ENCODE results near the gene SPATA45. TPM values are rescaled to one million over a fixed set of nuclear protein-coding genes. Genes with fewer than 3 reads are reported as not detected.

Gene SPATA45
- total and polyA plus RNA-seq, 2 of the 8 experiments (the other 6 are each of a cell fraction or from before 2014, with no cell fraction given): 0.21 to 0.65 TPM

DNA sequence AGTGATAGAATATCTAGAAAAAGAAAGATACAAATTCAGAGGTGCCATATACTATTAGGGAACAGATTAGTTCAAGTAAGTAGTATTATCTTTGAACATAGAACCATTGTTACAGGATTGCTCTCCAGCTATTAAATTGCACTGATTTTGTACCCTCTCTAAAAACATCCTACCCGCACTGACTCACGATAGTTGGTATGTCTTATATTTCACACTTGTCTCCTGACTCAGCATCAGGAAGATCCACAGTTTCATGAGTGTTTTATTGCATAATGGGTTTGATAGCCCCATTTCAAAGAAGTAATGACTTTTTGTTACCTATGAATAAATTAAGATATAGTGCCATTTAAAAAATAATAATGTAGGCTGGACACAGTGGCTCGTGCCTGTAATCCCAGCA, 49.8 kb downstream of the SPATA45 start:
- Histone ChIP-seq H3K27ac (ENCODE audit: low read depth, low read length) (no peak overlapping the region), H3K9me3 (ENCODE audit: insufficient read depth in 2 of 2, low read depth in 1 of 2, low read length in 1 of 2) (no peaks in the 10 kb centered on the region), H3K9ac (replicated peaks in 1 of 4; ENCODE audit: extremely low read depth in 1 of 4, low read depth in 3 of 4, low read length in 3 of 4) (peak overlapping the region in 1 of 4 experiments; percentile 34; a peak in 1 of 7 replicates), H3K36me3 (ENCODE audit: control insufficient read depth in 2 of 4, insufficient read depth in 4 of 4, low read length in 3 of 4) (peaks cover 0 to 27% (median 8%) of the 10 kb centered on the region in 4 experiments; a peak in 4 of 8 replicates), H3K56ac (replicated peaks; ENCODE audit: insufficient read length, low read depth, low read length) (no peak overlapping the region), H3K4me2 (ENCODE audit: insufficient read depth in 1 of 2, low read depth in 2 of 2, low read length in 2 of 2) (no peak overlapping the region), H4K8ac (ENCODE audit: extremely low read depth, insufficient read depth, low read length) (no peak overlapping the region), H2BK15ac (ENCODE audit: low read length) (no peak overlapping the region), H3K4ac (replicated peaks; ENCODE audit: insufficient read length, low read depth, low read length) (no peak overlapping the region), H3K23ac (ENCODE audit: insufficient read length) (no peak overlapping the region), H3K27me3 (replicated peaks in 1 of 4; ENCODE audit: control insufficient read depth in 3 of 4, extremely low read depth in 1 of 4, insufficient read depth in 3 of 4, low read length in 3 of 4) (no peaks in the 10 kb centered on the region), H3K14ac (ENCODE audit: insufficient read length) (no peak overlapping the region), H2BK20ac (ENCODE audit: low read length) (no peak overlapping the region), H3K4me3 (ENCODE audit: extremely low read depth in 1 of 4, insufficient read depth in 2 of 4, low read depth in 3 of 4, low read length in 4 of 4) (no peak overlapping the region), H2AFZ (ENCODE audit: low read length) (no peak overlapping the region), H3K18ac (ENCODE audit: extremely low read depth, low read length) (no peak overlapping the region), H3K23me2 (ENCODE audit: low read depth, low read length) (no peaks in the 10 kb centered on the region; the same call in 1 of the 2 replicates), H4K20me1 (replicated peaks in 1 of 2; ENCODE audit: control insufficient read depth in 1 of 2, insufficient read depth in 2 of 2, low read length in 2 of 2) (no peaks in the 10 kb centered on the region), H3K79me1 (ENCODE audit: low read depth, low read length) (no peaks in the 10 kb centered on the region), H2BK12ac (ENCODE audit: low read depth, low read length) (no peak overlapping the region), H3K79me2 (ENCODE audit: control insufficient read depth in 1 of 2, insufficient read depth in 2 of 2, low read length in 2 of 2) (no peaks in the 10 kb centered on the region), H4K5ac (ENCODE audit: insufficient read length, low read depth, low read length) (no peak overlapping the region), H2BK5ac (ENCODE audit: low read depth, low read length) (no peak overlapping the region), H2BK120ac (replicated peaks; ENCODE audit: low read depth, low read length) (no peak overlapping the region), H3K4me1 (replicated peaks in 1 of 4; ENCODE audit: control insufficient read depth in 3 of 4, insufficient read depth in 4 of 4, low read length in 3 of 4) (peaks cover 0 to 5% (median 0%) of the 10 kb centered on the region in 4 experiments; a peak in 2 of 7 replicates), H2AK5ac (ENCODE audit: low read depth, low read length) (no peak overlapping the region), H4K91ac (replicated peaks; ENCODE audit: insufficient read length, low read length) (no peak overlapping the region)
- ChIA-PET CTCF (ENCODE audit: partially characterized antibody) (interaction anchor here (1.6 kb wide), 1 partner anchor 66 kb away, joined by 4 read pairs; no protein-coding TSS in a partner anchor), POLR2A (ENCODE audit: partially characterized antibody) (interaction anchor here (1.3 kb wide), 1 partner anchor 23 kb away, joined by 3 read pairs; no protein-coding TSS in a partner anchor)
- WGBS, 2 experiments (ENCODE audit: extremely low coverage in 1 of 2, insufficient coverage in 1 of 2, insufficient read length in 1 of 2, insufficient replicate concordance in 2 of 2, low coverage in 1 of 2, low lambda C conversion rate in 2 of 2, missing lambda C conversion rate in 1 of 2): 95% methylated on average over 3 of the region's 3 CpGs; no CpG with 5 or more reads in 1 of the 2 experiments
- DNase-seq (ENCODE audit: low read depth in 1 of 2, low spot score in 2 of 2) (no peak), FAIRE-seq (no peak)
- TF ChIP-seq SAP30 (IDR thresholded peaks at IDR 0.05; ENCODE audit: insufficient read depth, insufficient replicate concordance, low read length): no peak
- no peak for TF ChIP-seq RBBP5 (IDR thresholded peaks at IDR 0.05; ENCODE audit: borderline replicate concordance, low read depth, low read length)
- TF ChIP-seq SIRT6 (IDR thresholded peaks at IDR 0.05; ENCODE audit: low read length): no peak
- TF ChIP-seq TCF12 (IDR thresholded peaks at IDR 0.05; ENCODE audit: low read depth, low read length): no peak
- TF ChIP-seq, protein P1, sequence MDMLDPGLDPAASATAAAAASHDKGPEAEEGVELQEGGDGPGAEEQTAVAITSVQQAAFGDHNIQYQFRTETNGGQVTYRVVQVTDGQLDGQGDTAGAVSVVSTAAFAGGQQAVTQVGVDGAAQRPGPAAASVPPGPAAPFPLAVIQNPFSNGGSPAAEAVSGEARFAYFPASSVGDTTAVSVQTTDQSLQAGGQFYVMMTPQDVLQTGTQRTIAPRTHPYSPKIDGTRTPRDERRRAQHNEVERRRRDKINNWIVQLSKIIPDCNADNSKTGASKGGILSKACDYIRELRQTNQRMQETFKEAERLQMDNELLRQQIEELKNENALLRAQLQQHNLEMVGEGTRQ (IDR thresholded peaks at IDR 0.05; ENCODE audit: low read length): no peak
- no peak for TF ChIP-seq CREB1 (IDR thresholded peaks at IDR 0.05)
- TF ChIP-seq NRF1 (IDR thresholded peaks at IDR 0.05; ENCODE audit: low read depth, low read length): no peak
- no peak for TF ChIP-seq POU5F1 (IDR thresholded peaks at IDR 0.05; ENCODE audit: low read depth, low read length)
- no peak for TF ChIP-seq BCL11A (IDR thresholded peaks at IDR 0.05; ENCODE audit: low read depth in 2 of 2, low read length in 2 of 2)

All from H1 (cell line).